HG03521 (cell line): ENCODE measurements around the gene SPTBN4.

Source experiments
- ATAC-seq: cut with Tn5 transposase; IDR thresholded peaks from one replicate; pipeline ENCODE4 v1.9.1; 2021; ENCODE audit warnings: mild to moderate bottlenecking, moderate library complexity; ENCODE audit not compliant: unreplicated experiment

The SPTBN4 gene

GRCh38 chr19:40599902-40600569 is 133.2 kb downstream of the SPTBN4 start:
- ATAC-seq = no peak

GRCh38 chr19:40600570-40601133 is 133.9 kb downstream of the SPTBN4 start:
- no peak for ATAC-seq

- ATAC-seq = no peak
Measured at GRCh38 chr19:40601134-40601974, 134.6 kb downstream of the SPTBN4 start, which contains the start of gene LTBP4. LTBP4 (plus strand) TSS chr19:40601369; CDS start chr19:40601388, 19 bp downstream.

GRCh38 chr19:40603071-40603388 is 136.2 kb downstream of the SPTBN4 start:
- no peak for ATAC-seq

- peak; percentile 72 for ATAC-seq
Measured at GRCh38 chr19:40603389-40604170, 136.8 kb downstream of the SPTBN4 start.

GRCh38 chr19:40604171-40604646 is 137.4 kb downstream of the SPTBN4 start:
- ATAC-seq = no peak

GRCh38 chr19:40604647-40605215 is 137.9 kb downstream of the SPTBN4 start:
- ATAC-seq = no peak

GRCh38 chr19:40605216-40605971 is 138.6 kb downstream of the SPTBN4 start:
- no peak for ATAC-seq

GRCh38 chr19:40607311-40608239 is 140.8 kb downstream of the SPTBN4 start:
- ATAC-seq = no peak

- ATAC-seq = no peak
Measured at GRCh38 chr19:40608240-40608621, 141.4 kb downstream of the SPTBN4 start.

- no peak for ATAC-seq
Measured at GRCh38 chr19:40608957-40609356, 142.2 kb downstream of the SPTBN4 start.

GRCh38 chr19:40609561-40610395 is 143.0 kb downstream of the SPTBN4 start:
- peak; percentile 40 for ATAC-seq

GRCh38 chr19:40610396-40611064 is 143.7 kb downstream of the SPTBN4 start:
- ATAC-seq = no peak

- ATAC-seq = no peak
Measured at GRCh38 chr19:40611096-40611495, 144.3 kb downstream of the SPTBN4 start.

- no peak for ATAC-seq
Measured at GRCh38 chr19:40611900-40612698, 145.3 kb downstream of the SPTBN4 start.

- ATAC-seq = no peak
Measured at GRCh38 chr19:40612831-40613689, 146.3 kb downstream of the SPTBN4 start.
